Skeletal muscle satellite cell (primary cell): ENCODE measurements around the gene RREB1.

ENCODE experiments used
- H3K27me3 ChIP-seq: 2 replicates; pipeline ENCODE4 v1.7.0; 2013; ENCODE audit warnings: low read length; ENCODE audit not compliant: control insufficient read depth, insufficient read depth
- H3K36me3 ChIP-seq: 2 replicates; pipeline ENCODE4 v1.7.0; 2013; ENCODE audit warnings: mild to moderate bottlenecking, control low read depth, low read length; ENCODE audit not compliant: insufficient read depth
- H3K4me1 ChIP-seq: 2 replicates; pipeline ENCODE4 v1.7.0; 2013; ENCODE audit warnings: low read length; ENCODE audit not compliant: control insufficient read depth, insufficient read depth
- H3K4me2 ChIP-seq: 2 replicates; pipeline ENCODE4 v1.7.0; 2013; ENCODE audit warnings: mild to moderate bottlenecking, low read length
- H3K4me3 ChIP-seq: 2 replicates; pipeline ENCODE4 v1.7.0; 2013; ENCODE audit warnings: low read length
- H3K9ac ChIP-seq: 2 replicates; pipeline ENCODE4 v1.7.0; 2013; ENCODE audit warnings: mild to moderate bottlenecking, low read depth, low read length, moderate library complexity
- H3K9me3 ChIP-seq: replicated peaks from 2 replicates; pipeline ENCODE4 v1.7.0; 2013; ENCODE audit warnings: mild to moderate bottlenecking, control low read depth, low read length

RREB1 gene

GRCh38 chr6:7101290-7101689 is 6.5 kb upstream of the RREB1 start:
- Histone ChIP-seq H3K9me3 (no peaks in the 10 kb centered on the region), H3K36me3 (no peaks in the 10 kb centered on the region), H3K27me3 (no peaks in the 10 kb centered on the region), H3K4me1 (no peaks in the 10 kb centered on the region), H3K4me3 (no peak overlapping the region), H3K9ac (no peak overlapping the region), H3K4me2 (no peak overlapping the region)

DNA sequence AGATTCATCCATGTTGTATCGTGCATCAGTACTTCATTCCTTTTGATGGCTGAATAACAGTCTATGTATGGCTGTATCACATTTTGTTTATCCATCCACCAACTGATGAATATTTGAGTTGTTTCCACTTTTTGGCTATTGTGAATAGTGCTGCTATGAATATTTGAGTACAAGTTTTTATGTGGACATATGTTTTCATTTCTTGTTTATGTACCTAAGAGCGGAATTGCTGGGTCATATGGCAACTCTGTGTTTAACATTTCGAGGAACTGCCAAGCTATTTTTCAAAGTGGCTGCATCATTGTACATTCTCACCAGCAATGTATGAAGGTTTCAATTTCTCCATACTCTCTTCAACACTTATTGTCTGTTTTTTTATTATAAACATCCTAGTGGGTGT is 3.0 kb upstream of the RREB1 start:
- Histone ChIP-seq H3K4me1 (peaks cover 6% of the 10 kb centered on the region), H3K9me3 (no peaks in the 10 kb centered on the region), H3K4me3 (no peak overlapping the region), H3K36me3 (no peaks in the 10 kb centered on the region), H3K27me3 (no peaks in the 10 kb centered on the region), H3K9ac (no peak overlapping the region), H3K4me2 (no peak overlapping the region)

- Histone ChIP-seq H3K9me3 (no peaks in the 10 kb centered on the region), H3K27me3 (no peaks in the 10 kb centered on the region), H3K36me3 (no peaks in the 10 kb centered on the region), H3K9ac (peak overlapping the region; percentile 90), H3K4me3 (peak overlapping the region; percentile 93), H3K4me2 (peak overlapping the region; percentile 83), H3K4me1 (peaks cover 19% of the 10 kb centered on the region)
Observed at GRCh38 chr6:7106215-7106751, 1.5 kb upstream of the RREB1 start.

- Histone ChIP-seq H3K36me3 (no peaks in the 10 kb centered on the region), H3K27me3 (no peaks in the 10 kb centered on the region), H3K4me1 (peaks cover 24% of the 10 kb centered on the region), H3K9ac (peak overlapping the region; percentile 90), H3K4me3 (peak overlapping the region; percentile 93), H3K4me2 (peak overlapping the region; percentile 83), H3K9me3 (no peaks in the 10 kb centered on the region)
Observed at GRCh38 chr6:7106752-7107577, 796 bp upstream of the RREB1 start.

- Histone ChIP-seq H3K9ac (peak overlapping the region; percentile 90), H3K9me3 (no peaks in the 10 kb centered on the region), H3K4me1 (peaks cover 38% of the 10 kb centered on the region), H3K27me3 (no peaks in the 10 kb centered on the region), H3K4me3 (peak overlapping the region; percentile 93), H3K36me3 (no peaks in the 10 kb centered on the region), H3K4me2 (peak overlapping the region; percentile 83)
Observed at GRCh38 chr6:7108196-7108963, 619 bp downstream of the RREB1 start.

DNA sequence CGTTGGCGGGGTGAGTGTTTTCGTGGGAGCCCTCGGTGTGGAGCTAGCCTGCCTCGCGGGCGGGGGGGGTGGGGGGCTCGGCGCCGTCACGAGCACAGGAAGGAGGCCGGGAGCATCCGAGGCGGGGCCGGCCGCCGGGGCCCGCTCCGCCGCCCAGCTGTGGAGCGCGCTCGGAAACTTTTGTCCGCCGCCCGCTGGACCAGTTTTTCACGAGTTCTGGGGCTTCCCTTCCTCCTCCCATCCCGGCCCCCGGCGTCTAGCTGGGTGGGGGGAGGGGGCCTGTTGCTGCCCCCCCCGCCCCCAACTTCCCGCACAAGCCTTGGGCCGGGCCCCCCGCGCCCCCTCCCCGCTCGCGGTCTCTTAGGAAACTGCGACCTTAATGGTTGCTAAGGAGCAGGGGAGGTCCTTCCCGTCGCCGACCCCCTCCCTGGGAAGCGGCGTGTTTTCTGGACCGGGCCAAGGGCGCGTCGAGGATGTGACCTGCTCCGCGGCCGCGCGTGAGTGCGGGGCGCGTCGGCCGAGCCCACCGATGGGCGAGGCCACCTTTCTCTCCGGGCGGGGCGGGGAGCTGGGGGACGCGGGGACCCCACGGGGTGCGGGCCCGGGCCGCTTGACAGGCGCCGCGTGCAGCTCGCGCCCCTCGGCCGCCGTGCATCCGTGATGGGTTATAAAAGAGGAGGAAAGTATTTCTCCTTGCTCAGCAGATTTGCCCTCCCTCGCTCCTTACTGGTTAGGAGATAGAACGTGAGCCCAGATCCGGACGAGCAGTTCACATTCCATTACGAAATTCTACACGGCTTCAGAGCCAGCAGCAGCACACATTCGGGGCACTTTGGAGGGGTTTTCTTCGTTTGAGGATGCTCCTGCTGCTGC is 1.4 kb downstream of the RREB1 start:
- H3K4me3 ChIP-seq = peak overlapping the region; percentile 93
- peaks cover 38% of the 10 kb centered on the region for H3K4me1 ChIP-seq
- H3K4me2 ChIP-seq = peak overlapping the region; percentile 83
- H3K9me3 ChIP-seq = no peaks in the 10 kb centered on the region
- peak overlapping the region; percentile 90 for H3K9ac ChIP-seq
- no peaks in the 10 kb centered on the region for H3K27me3 ChIP-seq
- no peaks in the 10 kb centered on the region for H3K36me3 ChIP-seq

- Histone ChIP-seq H3K9me3 (no peaks in the 10 kb centered on the region), H3K4me1 (peaks cover 42% of the 10 kb centered on the region), H3K27me3 (no peaks in the 10 kb centered on the region), H3K36me3 (no peaks in the 10 kb centered on the region), H3K4me3 (peak overlapping the region; percentile 93), H3K9ac (peak overlapping the region; percentile 90), H3K4me2 (peak overlapping the region; percentile 83)
Observed at GRCh38 chr6:7110092-7110792, 2.5 kb downstream of the RREB1 start.

DNA sequence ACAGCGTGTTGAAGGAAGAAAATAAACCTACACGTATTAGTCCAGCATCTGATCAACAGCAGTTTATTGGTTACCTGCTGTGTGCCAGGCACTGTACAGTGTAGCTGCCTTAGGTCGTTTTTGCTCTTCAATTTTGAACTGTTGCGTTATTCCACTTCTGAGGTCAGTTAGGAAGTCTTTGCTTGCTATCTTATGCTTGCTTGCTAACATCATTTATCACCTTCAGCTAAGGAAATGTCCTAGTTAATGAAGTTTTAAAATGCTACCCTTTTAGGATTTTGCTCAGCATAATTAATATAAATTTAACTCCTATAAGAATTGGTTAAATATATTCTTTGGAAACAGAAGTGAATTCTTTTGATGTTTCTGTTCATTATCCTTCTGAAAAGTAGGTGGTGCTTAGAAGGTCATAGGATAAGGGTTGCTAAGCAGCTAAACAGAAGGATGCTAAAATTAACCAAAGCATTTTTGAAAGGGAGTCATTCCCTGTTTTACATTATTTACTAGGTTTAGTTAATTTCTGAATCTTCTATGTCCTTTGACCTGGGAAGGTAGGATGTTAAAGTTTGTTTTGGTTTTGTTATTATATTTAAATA is 3.4 kb downstream of the RREB1 start:
- H3K9ac ChIP-seq = no peak overlapping the region
- H3K4me2 ChIP-seq = peak overlapping the region; percentile 83
- peaks cover 51% of the 10 kb centered on the region for H3K4me1 ChIP-seq
- no peaks in the 10 kb centered on the region for H3K27me3 ChIP-seq
- peak overlapping the region; percentile 19 for H3K4me3 ChIP-seq
- H3K36me3 ChIP-seq = no peaks in the 10 kb centered on the region
- H3K9me3 ChIP-seq = no peaks in the 10 kb centered on the region

- no peaks in the 10 kb centered on the region for H3K9me3 ChIP-seq
- peak overlapping the region; percentile 78 for H3K4me2 ChIP-seq
- no peaks in the 10 kb centered on the region for H3K27me3 ChIP-seq
- H3K4me1 ChIP-seq = peaks cover 49% of the 10 kb centered on the region
- H3K9ac ChIP-seq = no peak overlapping the region
- H3K36me3 ChIP-seq = no peaks in the 10 kb centered on the region
- peak overlapping the region; percentile 52 for H3K4me3 ChIP-seq
Observed at GRCh38 chr6:7112171-7112570, 4.4 kb downstream of the RREB1 start.

- peak overlapping the region; percentile 52 for H3K4me3 ChIP-seq
- H3K4me2 ChIP-seq = peak overlapping the region; percentile 78
- peaks cover 49% of the 10 kb centered on the region for H3K4me1 ChIP-seq
- no peaks in the 10 kb centered on the region for H3K36me3 ChIP-seq
- no peaks in the 10 kb centered on the region for H3K27me3 ChIP-seq
- no peaks in the 10 kb centered on the region for H3K9me3 ChIP-seq
- H3K9ac ChIP-seq = no peak overlapping the region
Observed at GRCh38 chr6:7112741-7113313, 5.1 kb downstream of the RREB1 start.
